Epithelial cell of esophagus (primary cell): ENCODE results near the gene GPX7.
A peak's percentile ranks its signal among the peaks of the same experiment; 100 is the strongest.

Experiments used
- DNase-seq: peaks from one replicate; pipeline ENCODE4 v3.0.0; 2010; ENCODE audit warnings: low read depth
- H3K4me3 ChIP-seq: 2 replicates; pipeline ENCODE4 v1.5.1; 2011; ENCODE audit warnings: mild to moderate bottlenecking, low read length, control low read depth
- TF ChIP-seq, protein P1 (sequence below): IDR thresholded peaks from 2 replicates; pipeline ENCODE4 v1.5.1; 2011; ENCODE audit warnings: low read depth, mild to moderate bottlenecking, low read length, control low read depth, inconsistent platforms; ENCODE audit not compliant: insufficient read depth; ENCODE audit errors: missing control alignments

GPX7 gene

GRCh38 chr1:52598729-52599128 is 3.4 kb upstream of the GPX7 start:
- TF ChIP-seq, protein P1, sequence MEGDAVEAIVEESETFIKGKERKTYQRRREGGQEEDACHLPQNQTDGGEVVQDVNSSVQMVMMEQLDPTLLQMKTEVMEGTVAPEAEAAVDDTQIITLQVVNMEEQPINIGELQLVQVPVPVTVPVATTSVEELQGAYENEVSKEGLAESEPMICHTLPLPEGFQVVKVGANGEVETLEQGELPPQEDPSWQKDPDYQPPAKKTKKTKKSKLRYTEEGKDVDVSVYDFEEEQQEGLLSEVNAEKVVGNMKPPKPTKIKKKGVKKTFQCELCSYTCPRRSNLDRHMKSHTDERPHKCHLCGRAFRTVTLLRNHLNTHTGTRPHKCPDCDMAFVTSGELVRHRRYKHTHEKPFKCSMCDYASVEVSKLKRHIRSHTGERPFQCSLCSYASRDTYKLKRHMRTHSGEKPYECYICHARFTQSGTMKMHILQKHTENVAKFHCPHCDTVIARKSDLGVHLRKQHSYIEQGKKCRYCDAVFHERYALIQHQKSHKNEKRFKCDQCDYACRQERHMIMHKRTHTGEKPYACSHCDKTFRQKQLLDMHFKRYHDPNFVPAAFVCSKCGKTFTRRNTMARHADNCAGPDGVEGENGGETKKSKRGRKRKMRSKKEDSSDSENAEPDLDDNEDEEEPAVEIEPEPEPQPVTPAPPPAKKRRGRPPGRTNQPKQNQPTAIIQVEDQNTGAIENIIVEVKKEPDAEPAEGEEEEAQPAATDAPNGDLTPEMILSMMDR: no peak
- no peak overlapping the region for H3K4me3 ChIP-seq
- DNase-seq: no peak

GRCh38 chr1:52599236-52599635 is 2.9 kb upstream of the GPX7 start:
- H3K4me3 ChIP-seq: no peak overlapping the region
- TF ChIP-seq, protein P1: no peak
- DNase-seq: no peak

GRCh38 chr1:52600533-52601179 is 1.5 kb upstream of the GPX7 start:
- no peak for DNase-seq
- TF ChIP-seq, protein P1: no peak

GRCh38 chr1:52601519-52601918 is 652 bp upstream of the GPX7 start:
- H3K4me3 ChIP-seq: no peak overlapping the region
- TF ChIP-seq, protein P1: no peak
- DNase-seq: no peak

More at GRCh38 chr1:52600533-52601179, 1.5 kb upstream of the GPX7 start:
- H3K4me3 ChIP-seq: no peak overlapping the region

GRCh38 chr1:52602856-52603600 is 857 bp downstream of the GPX7 start:
- no peak for DNase-seq
- peak overlapping the region; percentile 10 for H3K4me3 ChIP-seq
- TF ChIP-seq, protein P1: no peak

DNA sequence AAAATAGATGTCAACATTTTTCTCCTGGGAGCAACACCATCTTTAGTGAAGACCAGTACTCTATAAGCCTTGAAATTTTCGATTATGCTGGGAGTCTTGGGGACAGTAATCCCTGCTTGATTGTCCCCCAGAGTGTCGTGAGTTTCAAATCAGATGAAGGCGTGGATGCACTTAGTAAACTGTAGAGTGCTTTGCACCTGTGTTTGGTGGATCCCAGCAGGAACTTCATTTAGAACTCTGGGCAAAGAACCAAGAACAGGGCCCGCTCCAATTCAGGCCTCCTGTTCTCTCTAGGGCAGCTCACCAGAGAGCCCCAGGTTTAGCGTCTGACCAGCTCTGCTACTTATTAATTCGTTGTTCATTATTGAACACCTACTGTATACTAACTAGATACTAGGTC is 1.5 kb downstream of the GPX7 start:
- H3K4me3 ChIP-seq: no peak overlapping the region
- DNase-seq: no peak
- TF ChIP-seq, protein P1: no peak

DNA sequence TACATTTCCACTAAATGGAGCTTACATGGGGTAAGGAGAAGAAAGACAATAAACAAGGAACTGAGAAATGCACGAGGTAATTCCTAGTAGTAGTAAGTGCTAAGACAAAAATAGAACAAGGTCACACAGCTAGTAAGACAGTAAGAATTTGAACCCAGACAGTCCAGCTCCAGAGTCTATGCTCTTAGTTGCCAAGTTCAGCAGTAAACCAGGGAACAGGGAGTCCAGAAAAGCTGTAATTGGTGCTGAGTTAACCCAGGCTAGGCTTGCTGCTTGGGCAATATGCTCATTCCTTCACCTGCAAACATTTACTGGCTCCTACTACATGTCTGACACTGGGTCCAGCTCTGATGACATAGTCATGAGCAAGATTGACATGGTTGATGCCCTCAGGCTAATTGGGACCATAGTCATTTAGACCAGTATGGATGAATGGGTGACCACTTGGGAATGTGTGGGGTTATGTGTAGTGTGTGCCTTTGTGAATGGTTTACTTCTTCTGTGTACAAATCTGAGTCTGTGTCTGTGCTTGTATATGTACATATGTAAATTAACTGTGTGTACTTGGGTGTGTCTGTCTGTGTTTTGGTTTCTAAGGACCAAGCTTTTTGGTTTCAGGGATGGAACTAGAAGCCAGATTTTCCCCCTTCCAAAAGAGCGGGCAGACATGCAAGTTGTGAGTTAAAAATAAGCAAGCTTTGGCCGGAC is 2.0 kb downstream of the GPX7 start:
- TF ChIP-seq, protein P1: no peak
- DNase-seq: peak; percentile 76
- no peak overlapping the region for H3K4me3 ChIP-seq
